T-helper 1 cell treated with Interleukin-12 subunit alpha and Interleukin-12 subunit beta and Interleukin-4 antibody, amounts not matched to agents 30 μg/mL and 1 μg/mL, for 36 hours (primary cell): ENCODE results near the gene NOS3.
"Not testable (repeated sequence)": the region's sequence is repeated elsewhere in the genome, so short reads cannot be mapped to it uniquely, and the experiment has no call there.

Experiments used
- H3K27ac Mint-ChIP-seq: one replicate; pipeline ENCODE4 v1.8.0; 2021; ENCODE audit warnings: mild to moderate bottlenecking, mixed read lengths
- H3K27me3 Mint-ChIP-seq: one replicate; pipeline ENCODE4 v1.8.0; 2021; ENCODE audit warnings: low read depth, mixed read lengths
- H3K36me3 Mint-ChIP-seq: one replicate; pipeline ENCODE4 v1.8.0; 2021; ENCODE audit warnings: low read depth, mixed read lengths
- H3K4me1 Mint-ChIP-seq: one replicate; pipeline ENCODE4 v1.8.0; 2021; ENCODE audit warnings: low read depth, mixed read lengths
- H3K4me3 Mint-ChIP-seq: one replicate; pipeline ENCODE4 v1.8.0; 2021; ENCODE audit warnings: mild to moderate bottlenecking, moderate library complexity, mixed read lengths
- H3K9me3 Mint-ChIP-seq: one replicate; pipeline ENCODE4 v1.8.0; 2021; ENCODE audit warnings: mixed read lengths

The NOS3 gene

GRCh38 chr7:151007469-151007898, 16.7 kb downstream of the NOS3 start:
- H3K9me3 Mint-ChIP-seq = no peaks in the 10 kb centered on the region
- peaks cover 35% of the 10 kb centered on the region for H3K4me1 Mint-ChIP-seq
- H3K27me3 Mint-ChIP-seq = no peaks in the 10 kb centered on the region
- H3K4me3 Mint-ChIP-seq = peak overlapping the region; percentile 62
- H3K36me3 Mint-ChIP-seq = peaks cover under 1% of the 10 kb centered on the region
- H3K27ac Mint-ChIP-seq = peak overlapping the region; percentile 67

- Mint-ChIP-seq H3K4me1 (peaks cover 41% of the 10 kb centered on the region), H3K27me3 (no peaks in the 10 kb centered on the region), H3K36me3 (peaks cover 3% of the 10 kb centered on the region), H3K27ac (peak overlapping the region; percentile 67), H3K4me3 (peak overlapping the region; percentile 62), H3K9me3 (no peaks in the 10 kb centered on the region)
Observed at GRCh38 chr7:151008143-151008510, 17.3 kb downstream of the NOS3 start.

GRCh38 chr7:151008511-151009323, 17.9 kb downstream of the NOS3 start:
- peaks cover 41% of the 10 kb centered on the region for H3K4me1 Mint-ChIP-seq
- H3K27me3 Mint-ChIP-seq = no peaks in the 10 kb centered on the region
- peak overlapping the region; percentile 67 for H3K27ac Mint-ChIP-seq
- no peaks in the 10 kb centered on the region for H3K9me3 Mint-ChIP-seq
- H3K36me3 Mint-ChIP-seq = peaks cover 3% of the 10 kb centered on the region
- peak overlapping the region; percentile 62 for H3K4me3 Mint-ChIP-seq

- no peak overlapping the region for H3K4me3 Mint-ChIP-seq
- H3K36me3 Mint-ChIP-seq = peaks cover 5% of the 10 kb centered on the region
- peaks cover 45% of the 10 kb centered on the region for H3K4me1 Mint-ChIP-seq
Observed at GRCh38 chr7:151009327-151010036, 18.7 kb downstream of the NOS3 start.

DNA sequence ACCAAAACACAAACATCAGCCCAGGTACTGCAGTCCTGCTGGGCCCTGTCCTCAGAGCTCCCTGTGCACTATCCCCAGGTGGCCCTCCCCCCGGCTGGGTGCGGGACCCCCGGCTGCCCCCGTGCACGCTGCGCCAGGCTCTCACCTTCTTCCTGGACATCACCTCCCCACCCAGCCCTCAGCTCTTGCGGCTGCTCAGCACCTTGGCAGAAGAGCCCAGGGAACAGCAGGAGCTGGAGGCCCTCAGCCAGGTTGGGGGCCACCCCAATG, 19.2 kb downstream of the NOS3 start:
- H3K4me3 Mint-ChIP-seq = no peak overlapping the region
- peaks cover 50% of the 10 kb centered on the region for H3K4me1 Mint-ChIP-seq

More at GRCh38 chr7:151009327-151010036, 18.7 kb downstream of the NOS3 start:
- H3K27ac Mint-ChIP-seq = peak overlapping the region; percentile 15
- H3K9me3 Mint-ChIP-seq = no peaks in the 10 kb centered on the region
- no peaks in the 10 kb centered on the region for H3K27me3 Mint-ChIP-seq

DNA sequence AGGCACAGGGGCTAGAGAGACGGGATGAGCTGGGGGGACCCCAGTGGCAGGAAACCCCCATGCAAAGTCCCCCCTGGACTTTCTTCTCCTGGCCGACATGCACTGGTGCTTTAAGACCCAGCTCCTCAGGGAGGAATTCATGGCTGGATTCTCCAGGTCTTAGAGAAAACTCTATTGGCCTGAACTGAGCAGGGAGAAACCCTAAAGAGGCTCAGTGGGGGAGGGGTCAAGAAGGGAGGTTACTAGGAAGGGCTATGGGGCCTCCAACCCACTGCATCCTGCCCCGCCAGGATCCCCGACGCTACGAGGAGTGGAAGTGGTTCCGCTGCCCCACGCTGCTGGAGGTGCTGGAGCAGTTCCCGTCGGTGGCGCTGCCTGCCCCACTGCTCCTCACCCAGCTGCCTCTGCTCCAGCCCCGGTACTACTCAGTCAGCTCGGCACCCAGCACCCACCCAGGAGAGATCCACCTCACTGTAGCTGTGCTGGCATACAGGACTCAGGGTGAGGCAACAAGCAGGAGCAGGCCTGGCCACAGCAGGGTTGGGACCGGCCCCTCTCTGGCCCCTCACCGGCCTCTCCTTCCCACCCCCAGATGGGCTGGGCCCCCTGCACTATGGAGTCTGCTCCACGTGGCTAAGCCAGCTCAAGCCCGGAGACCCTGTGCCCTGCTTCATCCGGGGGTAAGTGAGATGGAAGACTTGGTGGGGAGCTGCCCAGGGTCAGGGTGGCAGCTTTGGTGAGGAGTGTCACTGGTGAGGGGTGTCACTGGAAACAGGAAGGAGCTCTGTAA, 19.7 kb downstream of the NOS3 start:
- Mint-ChIP-seq H3K4me1 (peaks cover 55% of the 10 kb centered on the region), H3K27ac (peak overlapping the region; percentile 91), H3K36me3 (peaks cover 5% of the 10 kb centered on the region), H3K4me3 (peak overlapping the region; percentile 70), H3K9me3 (no peaks in the 10 kb centered on the region), H3K27me3 (no peaks in the 10 kb centered on the region)

More for the DNA sequence above, 19.2 kb downstream of the NOS3 start:
- no peaks in the 10 kb centered on the region for H3K9me3 Mint-ChIP-seq
- H3K27ac Mint-ChIP-seq = peak overlapping the region; percentile 91
- H3K27me3 Mint-ChIP-seq = no peaks in the 10 kb centered on the region
- peaks cover 5% of the 10 kb centered on the region for H3K36me3 Mint-ChIP-seq

DNA sequence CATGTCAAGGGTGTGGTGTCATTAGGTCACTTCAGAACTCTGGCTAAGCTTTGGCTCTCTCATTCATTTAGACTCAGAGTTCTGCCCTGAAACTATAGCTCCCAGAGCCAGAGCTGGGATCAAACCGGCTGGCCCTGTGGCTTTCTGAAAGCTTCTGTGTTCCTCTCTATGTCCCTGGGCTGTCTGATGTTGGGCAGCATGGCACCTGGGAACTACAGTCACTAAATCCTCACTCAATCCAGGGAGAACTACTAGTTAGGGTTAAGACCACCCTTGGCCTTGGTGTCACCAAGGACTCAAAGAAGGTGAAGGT, 20.2 kb downstream of the NOS3 start:
- H3K27ac Mint-ChIP-seq = peak overlapping the region; percentile 91
- no peaks in the 10 kb centered on the region for H3K27me3 Mint-ChIP-seq
- peaks cover 5% of the 10 kb centered on the region for H3K36me3 Mint-ChIP-seq
- H3K4me1 Mint-ChIP-seq = peaks cover 55% of the 10 kb centered on the region
- H3K4me3 Mint-ChIP-seq = peak overlapping the region; percentile 70
- no peaks in the 10 kb centered on the region for H3K9me3 Mint-ChIP-seq

DNA sequence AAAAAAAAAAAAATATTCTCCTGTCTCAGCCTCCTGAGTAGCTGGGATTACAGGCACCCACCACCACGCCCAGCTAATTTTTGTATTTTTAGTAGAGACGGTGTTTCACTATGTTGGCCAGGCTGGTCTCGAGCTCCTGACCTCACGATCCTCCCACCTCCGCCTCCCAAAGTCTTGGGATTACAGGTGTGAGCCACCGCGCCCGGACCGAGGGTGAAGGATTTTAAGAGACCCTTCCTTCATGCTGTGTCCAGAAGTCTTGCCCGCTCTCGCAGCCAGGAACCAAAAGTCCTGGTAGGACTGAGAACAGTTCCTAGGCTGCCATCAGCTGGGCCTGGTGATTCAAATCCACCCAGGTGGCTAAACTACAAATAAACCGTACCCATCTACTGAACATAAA, 20.8 kb downstream of the NOS3 start:
- H3K27me3 Mint-ChIP-seq, H3K9me3 Mint-ChIP-seq, H3K4me3 Mint-ChIP-seq, H3K36me3 Mint-ChIP-seq: not testable (repeated sequence)
- Mint-ChIP-seq H3K27ac (peak overlapping the region; percentile 64), H3K4me1 (peaks cover 57% of the 10 kb centered on the region)

- H3K27ac Mint-ChIP-seq = peak overlapping the region; percentile 76
- no peaks in the 10 kb centered on the region for H3K27me3 Mint-ChIP-seq
- peaks cover 56% of the 10 kb centered on the region for H3K4me1 Mint-ChIP-seq
- H3K9me3 Mint-ChIP-seq = no peaks in the 10 kb centered on the region
- H3K4me3 Mint-ChIP-seq = peak overlapping the region; percentile 61
- peaks cover 5% of the 10 kb centered on the region for H3K36me3 Mint-ChIP-seq
Observed at GRCh38 chr7:151012031-151012692, 21.3 kb downstream of the NOS3 start.

DNA sequence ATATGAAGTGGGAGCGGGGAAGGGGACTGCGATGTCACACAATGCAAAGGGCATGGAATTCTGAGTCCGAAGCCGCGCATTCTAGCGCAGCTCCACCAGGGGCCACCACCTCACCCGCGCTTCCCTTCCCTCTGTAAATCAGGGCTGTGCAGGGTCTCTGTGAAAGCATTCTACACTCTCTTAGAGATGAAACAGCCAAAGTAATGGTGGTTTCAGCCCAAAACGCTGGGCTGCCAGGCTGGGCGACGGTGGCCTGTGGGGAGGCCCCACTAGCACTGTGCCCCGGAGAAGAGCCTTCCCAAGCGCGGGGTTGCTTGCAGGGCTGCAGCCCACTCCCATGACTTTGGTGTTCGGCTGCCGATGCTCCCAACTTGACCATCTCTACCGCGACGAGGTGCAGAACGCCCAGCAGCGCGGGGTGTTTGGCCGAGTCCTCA, 22.1 kb downstream of the NOS3 start:
- H3K36me3 Mint-ChIP-seq = peaks cover 5% of the 10 kb centered on the region
- H3K4me1 Mint-ChIP-seq = peaks cover 56% of the 10 kb centered on the region
- peak overlapping the region; percentile 76 for H3K27ac Mint-ChIP-seq
- H3K4me3 Mint-ChIP-seq = peak overlapping the region; percentile 61
- H3K9me3 Mint-ChIP-seq = no peaks in the 10 kb centered on the region
- H3K27me3 Mint-ChIP-seq = peaks cover 4% of the 10 kb centered on the region

- peaks cover 56% of the 10 kb centered on the region for H3K4me1 Mint-ChIP-seq
- peaks cover 8% of the 10 kb centered on the region for H3K27me3 Mint-ChIP-seq
- H3K9me3 Mint-ChIP-seq = no peaks in the 10 kb centered on the region
- H3K36me3 Mint-ChIP-seq = peaks cover 5% of the 10 kb centered on the region
- peak overlapping the region; percentile 97 for H3K27ac Mint-ChIP-seq
- H3K4me3 Mint-ChIP-seq = peak overlapping the region; percentile 86
Observed at GRCh38 chr7:151013356-151013732, 22.5 kb downstream of the NOS3 start.

GRCh38 chr7:151013733-151014497, 23.1 kb downstream of the NOS3 start:
- H3K9me3 Mint-ChIP-seq = no peaks in the 10 kb centered on the region
- peaks cover 5% of the 10 kb centered on the region for H3K36me3 Mint-ChIP-seq
- peak overlapping the region; percentile 86 for H3K4me3 Mint-ChIP-seq
- H3K4me1 Mint-ChIP-seq = peaks cover 57% of the 10 kb centered on the region
- peak overlapping the region; percentile 97 for H3K27ac Mint-ChIP-seq
- H3K27me3 Mint-ChIP-seq = peaks cover 11% of the 10 kb centered on the region

GRCh38 chr7:151014950-151015349, 24.1 kb downstream of the NOS3 start:
- peaks cover 61% of the 10 kb centered on the region for H3K4me1 Mint-ChIP-seq
- H3K9me3 Mint-ChIP-seq = no peaks in the 10 kb centered on the region

DNA sequence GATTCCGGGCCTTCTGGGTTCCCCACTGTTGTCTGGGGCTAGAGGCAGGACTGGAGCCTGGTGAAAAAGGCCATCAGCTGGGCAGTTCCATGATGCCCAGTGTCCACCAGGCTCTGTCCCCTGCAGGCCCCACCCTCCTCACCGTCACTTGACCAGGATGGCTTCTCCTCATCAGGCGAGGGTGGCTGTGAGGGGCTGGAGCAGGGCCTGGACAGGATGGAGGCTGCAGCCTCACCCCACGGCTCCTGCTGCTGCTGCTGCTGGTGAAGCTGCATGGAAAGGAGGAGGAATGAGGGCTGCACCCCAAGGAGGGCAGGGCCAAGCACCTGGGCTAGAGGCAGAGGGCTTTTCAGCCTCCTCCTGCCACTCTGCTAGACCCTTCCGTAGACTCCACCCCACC, 25.1 kb downstream of the NOS3 start:
- Mint-ChIP-seq H3K9me3 (no peaks in the 10 kb centered on the region), H3K36me3 (peaks cover 5% of the 10 kb centered on the region), H3K4me1 (peaks cover 52% of the 10 kb centered on the region), H3K4me3 (no peak overlapping the region), H3K27me3 (peaks cover 30% of the 10 kb centered on the region), H3K27ac (peak overlapping the region; percentile 36)

More at GRCh38 chr7:151014950-151015349, 24.1 kb downstream of the NOS3 start:
- Mint-ChIP-seq H3K27ac (peak overlapping the region; percentile 97), H3K36me3 (peaks cover 5% of the 10 kb centered on the region), H3K27me3 (peaks cover 20% of the 10 kb centered on the region), H3K4me3 (peak overlapping the region; percentile 86)
